Endothelial cell of umbilical vein (primary cell): ENCODE results near the gene POLRMT. TPM values are rescaled to one million over a fixed set of nuclear protein-coding genes. Genes with fewer than 3 reads are reported as not detected.

Experiments used
- BruUV-seq: library from RNA; stranded (reverse); fragments of 400-500 nt; replicated peaks from 2 replicates; lab custom pipeline; 2021; lab: Mats Ljungman, UMichigan
- CTCF ChIA-PET: fragments of 300-600, 350-600 bp; sonication (Branson Sonifier 250); formaldehyde crosslinking; loops from one replicate; lab custom pipeline; 2021; ENCODE audit warnings: antibody characterized with exemption, inconsistent platforms; lab: Charles Lee
- POLR2A ChIA-PET: fragments of 300-600, 350-600 bp; sonication (Branson Sonifier 250); formaldehyde crosslinking; loops from one replicate; lab custom pipeline; 2021; ENCODE audit warnings: antibody characterized with exemption, inconsistent platforms; lab: Charles Lee
- DNase-seq: peaks from one replicate; pipeline ENCODE4 v3.0.0-alpha.2; 2011; ENCODE audit warnings: low read depth, low spot score
- FAIRE-seq: peaks from 2 replicates; lab custom pipeline; 2011; peaks lifted over from hg19 to GRCh38; lab: Jason Lieb, UNC
- H2AFZ ChIP-seq: 2 replicates; pipeline ENCODE4 v1.6.0; 2012; ENCODE audit warnings: low read depth, low read length, control low read depth, inconsistent platforms
- H3K27ac ChIP-seq: 2 replicates; pipeline ENCODE4 v1.5.1; 2011; ENCODE audit warnings: low read depth, mild to moderate bottlenecking, control low read depth, low read length, moderate library complexity; ENCODE audit not compliant: insufficient read depth
- H3K27me3 ChIP-seq, 2 experiments: 2 replicates each; pipeline versions ENCODE4 v1.6.0 to v1.6.1; 2011; ENCODE audit warnings: low read length in 2 of 2, mixed read lengths in 1 of 2; ENCODE audit not compliant: control insufficient read depth in 2 of 2, insufficient read depth in 2 of 2
- H3K36me3 ChIP-seq, 2 experiments: 2 replicates in 1 of 2; 3 replicates in 1 of 2; pipeline ENCODE4 v1.5.1; 2011; ENCODE audit warnings: low read length in 2 of 2, mild to moderate bottlenecking in 1 of 2, moderate library complexity in 1 of 2; ENCODE audit not compliant: control insufficient read depth in 2 of 2, insufficient read depth in 2 of 2; ENCODE audit errors: extremely low read depth in 1 of 2
- H3K4me1 ChIP-seq: 3 replicates; pipeline ENCODE4 v1.5.1; 2011; ENCODE audit warnings: mild to moderate bottlenecking, low read length; ENCODE audit not compliant: control insufficient read depth, insufficient read depth; ENCODE audit errors: extremely low read depth
- H3K4me2 ChIP-seq: 2 replicates; pipeline ENCODE4 v1.6.1; 2011; ENCODE audit warnings: low read length, control low read depth, mixed read lengths; ENCODE audit not compliant: insufficient read depth
- H3K4me3 ChIP-seq, 3 experiments: fragments of 200-600 bp in 1 of 3; sonication (generic), shearing (Covaris generic) in 1 of 3; replicated peaks in 1 of 3; 2 replicates each; pipeline ENCODE4 v1.5.1; 2011 to 2016; ENCODE audit warnings: control low read depth in 3 of 3, low read length in 3 of 3, mild to moderate bottlenecking in 2 of 3, inconsistent platforms in 1 of 3, low read depth in 1 of 3, moderate library complexity in 1 of 3; ENCODE audit not compliant: insufficient read depth in 1 of 3
- H3K79me2 ChIP-seq: 2 replicates; pipeline ENCODE4 v1.6.0; 2012; ENCODE audit warnings: low read length, inconsistent platforms; ENCODE audit not compliant: control insufficient read depth, insufficient read depth
- H3K9ac ChIP-seq: replicated peaks from 2 replicates; pipeline ENCODE3; 2011; ENCODE audit warnings: low read length, control low read depth; ENCODE audit not compliant: insufficient read depth; ENCODE audit errors: extremely low read depth
- H3K9me1 ChIP-seq: replicated peaks from 3 replicates; pipeline ENCODE4 v1.6.0; 2011; ENCODE audit warnings: mild to moderate bottlenecking, low read length; ENCODE audit not compliant: control insufficient read depth, insufficient read depth; ENCODE audit errors: extremely low read depth
- H3K9me3 ChIP-seq: replicated peaks from 2 replicates; pipeline ENCODE4 v1.5.1; 2012; ENCODE audit warnings: low read length, inconsistent platforms; ENCODE audit not compliant: control insufficient read depth, insufficient read depth
- H4K20me1 ChIP-seq: replicated peaks from 2 replicates; pipeline ENCODE3; 2011; ENCODE audit warnings: mild to moderate bottlenecking, low read length; ENCODE audit not compliant: control insufficient read depth, insufficient read depth; ENCODE audit errors: extremely low read depth
- CTCF ChIP-seq, 2 donors: IDR thresholded peaks; 1 replicate in 1 of 2; 2 replicates in 1 of 2; pipeline ENCODE4 v1.5.1; 2011; ENCODE audit warnings: low read length in 2 of 2, mild to moderate bottlenecking in 2 of 2, moderate library complexity in 2 of 2, control low read depth in 1 of 2, inconsistent platforms in 1 of 2, low read depth in 1 of 2; ENCODE audit not compliant: insufficient read depth in 1 of 2; ENCODE audit errors: extremely low read depth in 1 of 2
- EZH2 ChIP-seq: IDR thresholded peaks from 2 replicates; pipeline ENCODE4 v1.6.1; 2012; ENCODE audit warnings: borderline replicate concordance, low read depth, mild to moderate bottlenecking, moderate library complexity, low read length, inconsistent platforms; ENCODE audit not compliant: severe bottlenecking
- FOS ChIP-seq: IDR thresholded peaks from 2 replicates; pipeline ENCODE4 v1.6.1; 2011; ENCODE audit warnings: mild to moderate bottlenecking, low read length, moderate library complexity, borderline replicate concordance; ENCODE audit not compliant: insufficient read depth
- GATA2 ChIP-seq: IDR thresholded peaks from 2 replicates; pipeline ENCODE4 v1.7.0; 2011; ENCODE audit warnings: low read depth, mild to moderate bottlenecking, moderate library complexity, mixed read lengths, low read length; ENCODE audit not compliant: insufficient read length, insufficient read depth
- JUN ChIP-seq: IDR thresholded peaks from 2 replicates; pipeline ENCODE4 v1.6.1; 2011; ENCODE audit warnings: borderline replicate concordance, low read depth; ENCODE audit not compliant: insufficient read length, insufficient read depth
- MAX ChIP-seq: IDR thresholded peaks from 2 replicates; pipeline ENCODE4 v1.6.1; 2011; ENCODE audit not compliant: insufficient read depth, insufficient read length
- MYC ChIP-seq: IDR thresholded peaks from one replicate; pipeline ENCODE4 v1.6.1; 2011; ENCODE audit warnings: mild to moderate bottlenecking, low read depth, low read length
- POLR2A ChIP-seq: IDR thresholded peaks from 2 replicates; pipeline ENCODE4 v1.6.1; 2012; ENCODE audit warnings: low read depth, mild to moderate bottlenecking, control low read depth, low read length
- POLR2AphosphoS5 ChIP-seq: IDR thresholded peaks from 2 replicates; pipeline ENCODE4 v1.6.1; 2012; ENCODE audit warnings: low read depth, mild to moderate bottlenecking, control low read depth, low read length, moderate library complexity; ENCODE audit not compliant: insufficient read depth
- dilution Hi-C: fragments of 300-500 bp; cut with MboI; formaldehyde crosslinking; loops from one replicate; pipeline ENCODE4 v1.15.0; 2019; ENCODE audit warnings: low sequenced_read_pairs; ENCODE audit not compliant: extremely low pct_ligation_motif_present
- intact Hi-C: fragments of 100-400 bp; cut with micrococcal nuclease; formaldehyde crosslinking; loops from one replicate; pipeline ENCODE4 v1.10.0; 2022
- polyA plus RNA-seq, 4 experiments: library from polyadenylated mRNA; depleted of rRNA in 3 of 4; stranded (reverse) in 3 of 4; unstranded in 1 of 4; fragments of >200 nt; gene quantifications; 2 replicates each; pipeline versions ENCODE4 v1.2.1 to v1.2.3, GENCODE V29; 2011 to 2012; ENCODE audit warnings: missing spikeins in 1 of 4
- total RNA-seq: library from RNA; stranded (reverse); gene quantifications from 2 replicates; pipeline ENCODE4 v1.2.3, GENCODE V29; 2021

Gene POLRMT
- total and polyA plus RNA-seq, 2 donors (not counting 3 experiments of a cell fraction or from before 2014, with no cell fraction given), result 38.9 to 50.6 TPM

- H3K27me3 ChIP-seq, result no peaks in the 10 kb centered on the region
- TF ChIP-seq POLR2A (no peak), FOS (no peak), EZH2 (no peak), CTCF (IDR thresholded peaks at IDR 0.05; ENCODE audit: extremely low read depth in 1 of 2, insufficient read depth in 1 of 2, low read depth in 1 of 2, low read length in 2 of 2) (no peak), MYC (no peak), MAX (no peak), GATA2 (no peak), POLR2AphosphoS5 (no peak), JUN (no peak)
- intact Hi-C loops (no loop called here), dilution Hi-C loops (no loop called here)
- no peak overlapping the region for H3K9ac ChIP-seq
- DNase-seq, result no peak
- peaks cover 13% of the 10 kb centered on the region for H3K79me2 ChIP-seq
- H3K4me3 ChIP-seq, result no peak overlapping the region
- H3K4me2 ChIP-seq, result no peak overlapping the region
- ChIA-PET CTCF (no interaction called here), POLR2A (no interaction called here)
- no peaks in the 10 kb centered on the region for H3K36me3 ChIP-seq
- H3K9me3 ChIP-seq, result no peaks in the 10 kb centered on the region
- H3K9me1 ChIP-seq, result no peaks in the 10 kb centered on the region
- BruUV-seq, result no TSS peak
- no peaks in the 10 kb centered on the region for H4K20me1 ChIP-seq
- no peak for FAIRE-seq
- no peak overlapping the region for H3K27ac ChIP-seq
- peaks cover 20% of the 10 kb centered on the region for H3K4me1 ChIP-seq
- H2AFZ ChIP-seq, result no peak overlapping the region
These were observed 1.8 kb upstream of the POLRMT start for GRCh38 chr19:634975-635652.
